ENCODE results near the gene EGLN2.
A peak's percentile ranks its signal among the peaks of the same experiment; 100 is the strongest.

The EGLN2 gene

GRCh38 chr19:40797166-40797962 is 1.6 kb upstream of the EGLN2 start:
- Histone ChIP-seq H3K9me3 (ENCODE audit: control extremely low read depth in 1 of 5, control insufficient read depth in 4 of 5, insufficient read depth in 2 of 5, low read depth in 1 of 5, low read length in 4 of 5) (no peaks in the 10 kb centered on the region), H3K36me3 (ENCODE audit: control insufficient read depth in 4 of 4, insufficient read depth in 4 of 4, low read length in 3 of 4) (peaks cover 0 to 25% (median 17%) of the 10 kb centered on the region in 4 experiments), H3K27ac (ENCODE audit: insufficient read depth in 1 of 2, low read depth in 1 of 2, low read length in 2 of 2, poor library complexity in 1 of 2, severe bottlenecking in 2 of 2) (peak overlapping the region in 1 of 2 experiments; percentile 90), H3K4me3 (ENCODE audit: control insufficient read depth in 1 of 7, extremely low read depth in 1 of 7, insufficient read depth in 4 of 7, low read depth in 2 of 7, low read length in 6 of 7) (peak overlapping the region in 5 of 7 experiments; percentile 71 to 93 (median 77)), H3K27me3 (replicated peaks in 2 of 5; ENCODE audit: control insufficient read depth in 4 of 5, insufficient read depth in 5 of 5, low read length in 4 of 5) (no peaks in the 10 kb centered on the region), H3K4me1 (ENCODE audit: control extremely low read depth in 1 of 4, control insufficient read depth in 4 of 4, insufficient read depth in 4 of 4, low read length in 3 of 4) (peaks cover 8 to 39% (median 36%) of the 10 kb centered on the region in 4 experiments)
- CTCF ChIA-PET = interaction anchor here (0.6 to 3.5 kb wide), 5 partner anchors 10 to 139 kb away, joined by 3 to 25 read pairs (median 3); partner anchors contain the start of gene RAB4B
- no peak for DNase-seq
- WGBS (ENCODE audit: insufficient coverage) = 100% methylated on average over 6 of the region's 14 CpGs
- POLR2A ChIA-PET = interaction anchor here (1.5 to 3.2 kb wide), 2 partner anchors 20 to 47 kb away, joined by 6 to 28 read pairs; partner anchors contain the start of genes ACTMAP, RAB4B and SNRPA

DNA sequence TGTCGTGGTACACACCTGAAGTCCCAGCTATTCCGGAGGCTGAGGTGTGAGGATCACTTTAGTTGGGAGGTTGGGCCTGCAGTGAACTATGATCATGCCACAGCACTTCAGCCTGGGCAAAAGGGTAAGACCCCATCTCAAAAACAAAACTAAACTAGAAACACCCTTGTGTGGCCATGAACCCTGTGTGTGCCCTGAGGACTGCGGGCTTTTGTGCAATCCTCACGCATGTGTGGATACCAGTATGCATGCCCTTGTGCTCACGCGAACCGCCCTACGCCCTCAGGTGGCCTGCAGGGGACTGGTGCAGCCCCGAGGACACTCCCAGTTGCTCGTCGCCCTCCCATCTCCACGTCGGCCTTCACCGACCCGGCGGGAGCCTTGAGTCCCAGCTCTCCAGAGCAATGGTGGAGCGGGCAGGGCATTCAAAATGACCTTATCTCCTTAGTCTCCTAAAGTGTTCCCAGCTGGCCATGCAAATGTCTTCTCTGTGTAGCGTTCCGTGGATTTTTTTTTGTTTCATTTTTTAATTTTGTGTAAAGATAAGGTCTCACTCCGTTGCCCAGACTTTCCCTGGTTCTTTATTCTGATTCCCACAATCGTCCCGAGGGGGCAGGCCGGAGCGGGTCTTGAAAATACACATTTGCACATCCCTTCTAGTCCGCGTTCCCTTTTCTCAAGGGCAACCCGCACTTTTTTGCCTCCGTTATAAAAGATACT is 868 bp upstream of the EGLN2 start:
- Histone ChIP-seq H3K27ac (ENCODE audit: insufficient read depth in 1 of 2, low read depth in 1 of 2, low read length in 2 of 2, poor library complexity in 1 of 2, severe bottlenecking in 2 of 2) (peak overlapping the region; percentile 59 to 90), H3K36me3 (ENCODE audit: control insufficient read depth in 4 of 4, insufficient read depth in 4 of 4, low read length in 3 of 4) (peaks cover 0 to 25% (median 19%) of the 10 kb centered on the region in 4 experiments), H3K27me3 (replicated peaks in 2 of 5; ENCODE audit: control insufficient read depth in 4 of 5, insufficient read depth in 5 of 5, low read length in 4 of 5) (no peaks in the 10 kb centered on the region), H3K4me1 (ENCODE audit: control extremely low read depth in 1 of 4, control insufficient read depth in 4 of 4, insufficient read depth in 4 of 4, low read length in 3 of 4) (peaks cover 8 to 47% (median 44%) of the 10 kb centered on the region in 4 experiments), H3K4me3 (ENCODE audit: control insufficient read depth in 1 of 7, extremely low read depth in 1 of 7, insufficient read depth in 4 of 7, low read depth in 2 of 7, low read length in 6 of 7) (peak overlapping the region; percentile 11 to 93 (median 73)), H3K9me3 (ENCODE audit: control extremely low read depth in 1 of 5, control insufficient read depth in 4 of 5, insufficient read depth in 2 of 5, low read depth in 1 of 5, low read length in 4 of 5) (no peaks in the 10 kb centered on the region)
- peak; percentile 87 to 93 (median 91) for DNase-seq
- ChIA-PET POLR2A (interaction anchor here (1.5 to 3.2 kb wide), 2 partner anchors 20 to 47 kb away, joined by 6 to 28 read pairs; partner anchors contain the start of genes ACTMAP, RAB4B and SNRPA), CTCF (interaction anchor here (1.0 to 3.5 kb wide), 5 partner anchors 9 to 134 kb away, joined by 3 to 25 read pairs (median 5); partner anchors contain the start of gene RAB4B)
- 6% methylated on average over 15 of the region's 28 CpGs for WGBS (ENCODE audit: insufficient coverage)

DNA sequence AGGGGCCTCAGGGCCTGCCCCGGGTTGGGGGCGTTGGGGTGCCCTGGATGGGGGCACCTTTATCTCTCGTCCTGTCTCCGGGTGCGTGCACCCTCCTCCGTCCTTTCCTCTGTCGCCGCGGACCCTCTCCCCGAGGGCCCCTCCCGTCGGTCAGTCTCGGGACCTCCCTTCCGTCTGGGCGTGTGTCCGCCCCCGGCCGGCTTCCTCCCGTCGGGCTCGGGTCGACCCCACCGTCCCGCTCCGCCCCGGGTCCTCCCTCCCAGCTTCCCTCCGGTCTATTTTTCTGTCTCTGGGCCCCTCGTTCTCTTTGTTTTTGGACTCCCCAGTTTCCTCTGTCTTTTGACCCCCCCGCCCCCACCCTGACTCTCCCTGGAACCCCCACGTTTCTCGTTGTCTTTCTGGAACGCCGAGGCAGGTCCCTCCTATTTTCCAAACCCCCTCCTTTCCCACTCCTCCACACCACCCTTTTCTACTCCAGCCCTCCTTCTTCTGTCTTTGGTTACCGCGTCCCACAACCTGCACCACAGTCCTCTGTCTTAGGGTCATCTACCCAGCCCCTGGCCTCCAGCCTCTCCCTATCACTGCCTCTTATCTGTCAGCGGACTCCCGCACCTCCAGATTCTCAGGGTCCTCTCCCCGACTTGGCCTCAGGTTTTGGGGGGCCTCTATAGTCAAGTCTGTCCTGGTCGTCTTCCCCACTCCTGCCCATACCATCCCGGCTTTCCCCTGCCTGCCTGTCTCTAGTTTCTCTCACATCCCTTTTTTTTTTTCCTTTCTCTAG is 757 bp downstream of the EGLN2 start:
- Histone ChIP-seq H3K27ac (ENCODE audit: insufficient read depth in 1 of 2, low read depth in 1 of 2, low read length in 2 of 2, poor library complexity in 1 of 2, severe bottlenecking in 2 of 2) (peak overlapping the region; percentile 61 to 89), H3K4me3 (ENCODE audit: control insufficient read depth in 1 of 7, extremely low read depth in 1 of 7, insufficient read depth in 4 of 7, low read depth in 2 of 7, low read length in 6 of 7) (peak overlapping the region; percentile 48 to 95 (median 81)), H3K36me3 (ENCODE audit: control insufficient read depth in 4 of 4, insufficient read depth in 4 of 4, low read length in 3 of 4) (peaks cover 3 to 40% (median 25%) of the 10 kb centered on the region in 4 experiments), H3K4me1 (ENCODE audit: control extremely low read depth in 1 of 4, control insufficient read depth in 4 of 4, insufficient read depth in 4 of 4, low read length in 3 of 4) (peaks cover 8 to 63% (median 60%) of the 10 kb centered on the region in 4 experiments), H3K27me3 (replicated peaks in 2 of 5; ENCODE audit: control insufficient read depth in 4 of 5, insufficient read depth in 5 of 5, low read length in 4 of 5) (no peaks in the 10 kb centered on the region), H3K9me3 (ENCODE audit: control extremely low read depth in 1 of 5, control insufficient read depth in 4 of 5, insufficient read depth in 2 of 5, low read depth in 1 of 5, low read length in 4 of 5) (no peaks in the 10 kb centered on the region)
- no peak for DNase-seq
- 2% methylated on average over 31 of the region's 40 CpGs for WGBS (ENCODE audit: insufficient coverage)
- CTCF ChIA-PET = no interaction called here
- POLR2A ChIA-PET = interaction anchor here (3.2 kb wide), 1 partner anchor 22 kb away, joined by 28 read pairs; the partner anchor contains the start of gene RAB4B

- Histone ChIP-seq H3K9me3 (ENCODE audit: control extremely low read depth in 1 of 5, control insufficient read depth in 4 of 5, insufficient read depth in 2 of 5, low read depth in 1 of 5, low read length in 4 of 5) (no peaks in the 10 kb centered on the region), H3K4me1 (ENCODE audit: control extremely low read depth in 1 of 4, control insufficient read depth in 4 of 4, insufficient read depth in 4 of 4, low read length in 3 of 4) (peaks cover 8 to 70% (median 67%) of the 10 kb centered on the region in 4 experiments), H3K27ac (ENCODE audit: insufficient read depth in 1 of 2, low read depth in 1 of 2, low read length in 2 of 2, poor library complexity in 1 of 2, severe bottlenecking in 2 of 2) (peak overlapping the region; percentile 61 to 89), H3K27me3 (replicated peaks in 2 of 5; ENCODE audit: control insufficient read depth in 4 of 5, insufficient read depth in 5 of 5, low read length in 4 of 5) (no peaks in the 10 kb centered on the region), H3K36me3 (ENCODE audit: control insufficient read depth in 4 of 4, insufficient read depth in 4 of 4, low read length in 3 of 4) (peaks cover 3 to 48% (median 29%) of the 10 kb centered on the region in 4 experiments), H3K4me3 (ENCODE audit: control insufficient read depth in 1 of 7, extremely low read depth in 1 of 7, insufficient read depth in 4 of 7, low read depth in 2 of 7, low read length in 6 of 7) (peak overlapping the region; percentile 48 to 95 (median 81))
- POLR2A ChIA-PET = interaction anchor here (3.2 kb wide), 1 partner anchor 23 kb away, joined by 28 read pairs; the partner anchor contains the start of gene RAB4B
- CTCF ChIA-PET = no interaction called here
- DNase-seq = no peak
- WGBS (ENCODE audit: insufficient coverage) = 94% methylated on average over 17 of the region's 27 CpGs
Observed at GRCh38 chr19:40800339-40800996, 1.5 kb downstream of the EGLN2 start.

- DNase-seq = no peak
- peak overlapping the region in 1 of 2 experiments; percentile 89 for H3K27ac ChIP-seq (ENCODE audit: insufficient read depth in 1 of 2, low read depth in 1 of 2, low read length in 2 of 2, poor library complexity in 1 of 2, severe bottlenecking in 2 of 2)
- H3K27me3 ChIP-seq (replicated peaks in 2 of 5; ENCODE audit: control insufficient read depth in 4 of 5, insufficient read depth in 5 of 5, low read length in 4 of 5) = no peaks in the 10 kb centered on the region
- peaks cover 3 to 53% (median 29%) of the 10 kb centered on the region in 4 experiments for H3K36me3 ChIP-seq (ENCODE audit: control insufficient read depth in 4 of 4, insufficient read depth in 4 of 4, low read length in 3 of 4)
- no peaks in the 10 kb centered on the region for H3K9me3 ChIP-seq (ENCODE audit: control extremely low read depth in 1 of 5, control insufficient read depth in 4 of 5, insufficient read depth in 2 of 5, low read depth in 1 of 5, low read length in 4 of 5)
- peaks cover 8 to 75% (median 72%) of the 10 kb centered on the region in 4 experiments for H3K4me1 ChIP-seq (ENCODE audit: control extremely low read depth in 1 of 4, control insufficient read depth in 4 of 4, insufficient read depth in 4 of 4, low read length in 3 of 4)
- ChIA-PET CTCF (interaction anchor here (0.6 kb wide), 1 partner anchor 17 kb away, joined by 3 read pairs; no protein-coding TSS in a partner anchor), POLR2A (interaction anchor here (0.6 kb wide), 1 partner anchor 66 kb away, joined by 3 read pairs; no protein-coding TSS in a partner anchor)
- H3K4me3 ChIP-seq (ENCODE audit: control insufficient read depth in 1 of 7, extremely low read depth in 1 of 7, insufficient read depth in 4 of 7, low read depth in 2 of 7, low read length in 6 of 7) = peak overlapping the region in 3 of 7 experiments; percentile 11 to 93 (median 28)
- WGBS (ENCODE audit: insufficient coverage) = 97% methylated on average over 27 of the region's 27 CpGs
Observed at GRCh38 chr19:40800997-40801377, 2.0 kb downstream of the EGLN2 start.

All from common myeloid progenitor, CD34-positive (primary cell).